SH-SY5Y (cell line): ENCODE results near the gene PVRIG.

Source experiments
- GATA2 ChIP-seq: IDR thresholded peaks from 2 replicates; pipeline ENCODE4 v1.6.1; 2011; ENCODE audit warnings: mild to moderate bottlenecking, low read depth, low read length
- GATA3 ChIP-seq: IDR thresholded peaks from 2 replicates; pipeline ENCODE4 v1.6.1; 2011; ENCODE audit warnings: low read depth, mild to moderate bottlenecking, low read length, moderate library complexity

GRCh38 chr7:100247152-100247757 is 27.5 kb downstream of the PVRIG start:
- TF ChIP-seq GATA2 (no peak), GATA3 (no peak)
